GM19438 (cell line): ENCODE measurements around the gene TOR4A.
"Not testable (repeated sequence)": the region's sequence is repeated elsewhere in the genome, so short reads cannot be mapped to it uniquely, and the experiment has no call there.

ENCODE experiments used
- ATAC-seq: cut with Tn5 transposase; IDR thresholded peaks from one replicate; pipeline ENCODE4 v1.9.1; 2021; ENCODE audit warnings: low read depth; ENCODE audit not compliant: unreplicated experiment

TOR4A gene

DNA sequence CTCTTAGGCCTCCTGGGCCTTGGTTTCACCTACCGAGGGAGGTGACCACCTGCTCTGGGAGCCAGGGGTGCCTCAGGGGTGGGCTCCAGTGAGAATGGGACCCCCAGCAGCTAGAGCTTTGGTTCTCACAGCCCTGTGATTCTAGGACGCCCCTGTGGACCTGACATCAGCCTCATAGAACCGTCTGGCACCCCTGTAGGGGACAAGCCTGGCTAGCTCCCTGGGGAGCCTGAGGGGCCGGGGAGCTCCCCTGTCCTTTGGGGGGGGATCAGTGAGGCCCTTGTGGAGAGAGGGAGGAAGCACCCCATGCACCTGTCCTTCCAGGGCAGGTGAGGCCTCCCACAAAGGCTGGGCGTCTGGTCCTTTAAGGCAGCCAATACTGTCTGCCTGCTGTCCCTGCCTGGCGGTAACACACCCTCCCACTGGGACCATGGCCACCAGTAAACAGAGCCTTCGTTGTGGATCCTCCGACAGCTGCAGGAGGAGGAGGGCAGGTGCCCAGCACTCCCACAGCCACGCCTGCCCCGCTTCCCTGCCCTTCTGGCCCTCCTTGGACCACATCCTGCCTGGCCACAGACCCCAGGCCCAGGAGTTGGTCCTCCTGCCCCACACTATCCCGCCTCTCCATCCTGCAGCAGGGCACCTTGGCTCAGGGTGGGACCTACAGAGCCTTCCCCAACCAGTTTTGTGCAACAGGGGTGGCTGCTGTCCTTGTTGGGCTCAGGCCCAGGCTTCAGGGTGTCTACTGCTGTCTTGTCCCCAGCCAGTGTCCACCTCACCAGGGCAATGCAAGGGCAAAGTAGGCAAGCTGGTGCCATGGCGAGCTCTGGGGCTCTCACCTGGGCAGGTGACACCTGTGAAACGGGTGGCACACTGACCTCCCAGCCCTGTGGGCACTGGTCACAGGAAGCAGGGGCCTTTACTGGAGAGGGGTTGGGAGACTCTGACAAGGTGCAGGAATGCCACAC is 39.5 kb upstream of the TOR4A start:
- ATAC-seq = no peak

DNA sequence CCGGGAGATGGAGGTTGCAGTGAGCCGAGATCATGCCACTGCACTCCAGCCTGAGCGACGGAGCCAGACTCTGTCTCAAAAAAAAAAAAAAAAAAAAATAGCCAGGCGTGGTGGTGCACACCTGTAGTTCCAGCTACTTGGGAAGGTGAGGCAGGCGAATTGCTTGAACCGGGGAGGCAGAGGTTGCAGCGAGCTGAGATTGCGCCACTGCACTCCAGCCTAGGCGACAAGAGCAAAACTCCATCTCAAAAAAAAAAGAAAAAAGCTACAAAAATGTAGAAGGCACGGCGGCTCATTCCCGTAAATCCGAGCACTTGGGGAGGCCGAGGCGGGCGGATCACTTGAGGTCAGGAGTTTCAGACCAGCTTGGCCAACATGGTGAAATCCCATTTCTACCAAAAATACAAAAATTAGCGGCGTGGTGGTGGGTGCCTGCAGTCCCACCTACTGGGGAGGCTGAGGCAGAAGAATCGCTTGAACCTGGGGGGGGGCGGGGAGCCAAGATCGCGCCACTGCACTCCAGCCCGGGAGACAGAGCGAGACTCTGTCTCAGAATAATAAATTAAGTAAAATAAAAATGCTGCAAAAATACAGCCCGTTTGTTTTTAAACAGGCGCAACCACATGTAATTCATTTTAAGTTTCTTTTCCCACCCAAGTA is 37.9 kb upstream of the TOR4A start:
- not testable (repeated sequence) for ATAC-seq

DNA sequence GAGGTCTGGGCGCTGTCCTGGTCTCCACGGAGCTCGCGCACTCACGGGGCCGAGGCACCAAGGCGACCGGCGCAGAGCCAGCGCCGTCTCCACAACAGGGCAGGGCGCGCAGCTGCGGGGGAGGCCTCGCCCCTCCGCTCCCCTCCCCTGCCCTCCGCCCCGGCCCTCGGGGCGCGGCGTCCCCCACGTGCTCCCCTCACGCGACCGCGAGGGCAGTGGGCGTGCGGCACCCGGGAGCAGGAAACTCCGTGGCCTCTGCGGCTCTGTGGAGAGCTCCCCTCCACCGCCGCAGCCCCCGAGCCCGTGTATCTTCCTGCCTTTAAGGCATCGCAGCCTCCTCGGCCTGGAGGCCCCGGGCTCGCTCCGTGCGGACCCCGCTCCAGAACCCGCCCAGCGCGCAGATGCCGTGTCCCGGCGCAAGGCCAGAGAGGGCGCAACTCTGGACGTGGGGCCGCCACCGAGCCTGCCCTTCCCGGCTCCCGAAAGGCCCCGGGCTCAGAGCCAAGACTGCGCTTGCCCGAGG is 37.1 kb upstream of the TOR4A start:
- peak; percentile 28 for ATAC-seq

DNA sequence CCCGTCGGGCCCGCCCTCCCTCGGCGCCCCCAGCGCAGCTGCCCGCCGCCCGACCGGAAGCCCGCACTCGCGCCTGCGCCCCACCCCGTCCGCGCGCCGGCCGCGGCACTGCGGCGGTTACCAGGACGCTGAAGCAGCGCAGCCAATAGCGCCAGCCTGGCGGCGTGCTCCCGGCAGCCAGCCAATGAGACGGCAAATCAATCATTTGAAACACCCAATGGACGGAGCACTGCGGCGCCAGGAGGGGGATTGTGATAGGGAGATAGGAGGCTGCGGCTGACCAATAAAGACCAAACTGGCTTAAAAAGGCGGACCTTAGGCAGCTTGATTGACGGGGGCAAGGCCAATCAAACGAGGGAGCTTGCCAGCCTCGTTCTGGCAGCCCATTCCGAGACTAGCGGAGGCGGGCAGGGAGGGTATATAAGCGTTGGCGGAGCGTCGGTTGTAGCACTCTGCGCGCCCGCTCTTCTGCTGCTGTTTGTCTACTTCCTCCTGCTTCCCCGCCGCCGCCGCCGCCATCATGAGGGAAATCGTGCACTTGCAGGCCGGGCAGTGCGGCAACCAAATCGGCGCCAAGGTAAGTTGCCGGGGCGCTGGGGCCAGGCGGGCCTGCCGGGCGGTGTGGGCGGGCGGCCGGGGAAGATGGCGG is 36.6 kb upstream of the TOR4A start, which contains the start of gene TUBB4B:
TUBB4B (plus strand) TSS at position 447 of the 649 bp plus-strand sequence; CDS start at position 521, 74 bp downstream.
- ATAC-seq = peak; percentile 62

DNA sequence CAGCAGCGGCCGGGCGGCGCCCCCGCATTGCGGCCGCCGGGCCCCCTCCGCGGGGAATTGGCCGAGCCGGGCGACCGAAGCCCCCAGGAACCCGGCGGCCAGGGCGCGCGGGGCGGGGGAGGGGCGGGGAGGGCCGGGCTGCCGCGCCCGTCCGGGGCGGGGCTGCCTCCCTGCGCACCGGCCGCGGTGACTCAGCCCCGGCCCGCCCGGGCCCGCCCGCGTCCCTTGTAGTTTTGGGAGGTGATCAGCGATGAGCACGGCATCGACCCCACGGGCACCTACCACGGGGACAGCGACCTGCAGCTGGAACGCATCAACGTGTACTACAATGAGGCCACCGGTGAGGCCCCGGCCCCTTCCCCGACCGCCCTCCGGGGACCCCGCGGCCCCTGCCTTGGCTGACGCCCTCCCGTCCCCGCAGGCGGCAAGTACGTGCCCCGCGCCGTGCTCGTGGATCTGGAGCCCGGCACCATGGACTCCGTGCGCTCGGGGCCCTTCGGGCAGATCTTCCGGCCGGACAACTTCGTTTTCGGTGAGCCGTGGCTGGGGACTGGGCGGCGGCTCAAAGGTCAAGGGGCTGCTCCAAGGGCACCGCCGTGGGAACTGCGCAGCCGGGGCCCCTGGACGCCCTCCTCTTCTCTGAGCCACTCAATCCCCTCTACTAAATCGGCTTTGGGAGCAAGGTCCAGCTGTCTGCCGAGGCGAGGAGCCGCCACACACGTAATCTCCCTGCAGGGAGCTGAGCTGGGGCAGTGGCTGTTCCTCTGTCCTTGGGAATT is 35.8 kb upstream of the TOR4A start:
- peak; percentile 8 for ATAC-seq

DNA sequence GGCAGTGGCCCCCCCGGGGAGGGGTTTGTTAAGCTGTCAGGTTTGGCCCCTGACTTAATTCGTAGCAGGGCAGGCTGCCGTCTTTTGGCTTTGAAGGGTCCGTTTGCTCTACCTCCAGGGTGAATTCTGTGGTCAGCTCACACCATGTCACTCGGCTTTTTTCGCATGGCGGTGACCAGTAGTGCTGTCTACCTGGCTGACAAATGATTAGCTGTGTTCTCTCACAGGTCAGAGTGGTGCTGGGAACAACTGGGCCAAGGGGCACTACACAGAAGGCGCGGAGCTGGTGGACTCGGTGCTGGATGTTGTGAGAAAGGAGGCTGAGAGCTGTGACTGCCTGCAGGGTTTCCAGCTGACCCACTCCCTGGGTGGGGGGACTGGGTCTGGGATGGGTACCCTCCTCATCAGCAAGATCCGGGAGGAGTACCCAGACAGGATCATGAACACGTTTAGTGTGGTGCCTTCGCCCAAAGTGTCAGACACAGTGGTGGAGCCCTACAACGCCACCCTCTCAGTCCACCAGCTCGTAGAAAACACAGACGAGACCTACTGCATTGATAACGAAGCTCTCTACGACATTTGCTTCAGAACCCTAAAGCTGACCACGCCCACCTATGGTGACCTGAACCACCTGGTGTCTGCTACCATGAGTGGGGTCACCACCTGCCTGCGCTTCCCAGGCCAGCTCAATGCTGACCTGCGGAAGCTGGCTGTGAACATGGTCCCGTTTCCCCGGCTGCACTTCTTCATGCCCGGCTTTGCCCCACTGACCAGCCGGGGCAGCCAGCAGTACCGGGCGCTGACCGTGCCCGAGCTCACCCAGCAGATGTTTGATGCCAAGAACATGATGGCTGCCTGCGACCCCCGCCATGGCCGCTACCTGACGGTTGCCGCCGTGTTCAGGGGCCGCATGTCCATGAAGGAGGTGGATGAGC is 35.0 kb upstream of the TOR4A start:
- no peak for ATAC-seq

DNA sequence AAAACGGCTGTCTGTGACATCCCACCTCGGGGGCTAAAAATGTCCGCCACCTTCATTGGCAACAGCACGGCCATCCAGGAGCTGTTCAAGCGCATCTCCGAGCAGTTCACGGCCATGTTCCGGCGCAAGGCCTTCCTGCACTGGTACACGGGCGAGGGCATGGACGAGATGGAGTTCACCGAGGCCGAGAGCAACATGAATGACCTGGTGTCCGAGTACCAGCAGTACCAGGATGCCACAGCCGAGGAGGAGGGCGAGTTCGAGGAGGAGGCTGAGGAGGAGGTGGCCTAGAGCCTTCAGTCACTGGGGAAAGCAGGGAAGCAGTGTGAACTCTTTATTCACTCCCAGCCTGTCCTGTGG is 34.3 kb upstream of the TOR4A start:
- not testable (repeated sequence) for ATAC-seq

DNA sequence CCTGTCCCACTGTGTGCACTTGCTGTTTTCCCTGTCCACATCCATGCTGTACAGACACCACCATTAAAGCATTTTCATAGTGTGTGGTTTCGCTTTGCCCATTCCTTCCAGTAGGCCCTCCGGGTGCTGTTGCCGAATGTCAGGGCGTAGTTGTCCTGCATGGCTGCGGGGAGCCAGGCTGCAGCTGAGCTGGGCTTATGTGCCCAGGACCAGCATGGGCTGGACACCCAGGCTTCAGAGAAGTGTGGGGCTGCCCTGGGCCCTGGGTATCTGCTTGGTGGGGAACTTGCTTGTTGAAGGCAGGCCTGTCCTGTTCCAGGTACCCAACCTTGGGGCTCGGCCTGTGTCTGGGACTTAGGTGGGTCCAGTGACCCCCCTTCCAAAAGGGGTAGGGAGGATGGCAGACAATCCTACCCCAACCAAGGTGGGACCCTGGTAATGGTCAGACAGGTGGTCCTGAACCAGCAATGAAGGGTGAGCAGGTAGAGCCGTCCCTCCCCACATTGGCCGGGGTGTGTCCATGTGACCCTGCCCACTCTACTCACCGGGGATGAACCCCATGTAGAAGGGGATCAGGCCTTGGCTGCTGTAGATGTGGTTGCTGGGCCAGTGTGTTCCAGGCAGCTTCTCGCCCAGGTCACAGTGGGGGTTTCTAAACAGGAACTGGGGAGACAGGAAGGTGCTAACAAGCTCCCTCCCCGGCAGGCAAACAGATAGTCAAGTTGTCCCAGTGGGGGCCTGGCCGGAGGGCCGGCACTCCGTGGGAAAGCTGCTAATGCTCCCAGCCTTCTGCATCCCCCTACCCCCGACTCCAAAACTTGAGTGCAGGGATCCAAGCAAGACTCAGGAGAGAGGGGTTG is 33.7 kb upstream of the TOR4A start:
- ATAC-seq = no peak

DNA sequence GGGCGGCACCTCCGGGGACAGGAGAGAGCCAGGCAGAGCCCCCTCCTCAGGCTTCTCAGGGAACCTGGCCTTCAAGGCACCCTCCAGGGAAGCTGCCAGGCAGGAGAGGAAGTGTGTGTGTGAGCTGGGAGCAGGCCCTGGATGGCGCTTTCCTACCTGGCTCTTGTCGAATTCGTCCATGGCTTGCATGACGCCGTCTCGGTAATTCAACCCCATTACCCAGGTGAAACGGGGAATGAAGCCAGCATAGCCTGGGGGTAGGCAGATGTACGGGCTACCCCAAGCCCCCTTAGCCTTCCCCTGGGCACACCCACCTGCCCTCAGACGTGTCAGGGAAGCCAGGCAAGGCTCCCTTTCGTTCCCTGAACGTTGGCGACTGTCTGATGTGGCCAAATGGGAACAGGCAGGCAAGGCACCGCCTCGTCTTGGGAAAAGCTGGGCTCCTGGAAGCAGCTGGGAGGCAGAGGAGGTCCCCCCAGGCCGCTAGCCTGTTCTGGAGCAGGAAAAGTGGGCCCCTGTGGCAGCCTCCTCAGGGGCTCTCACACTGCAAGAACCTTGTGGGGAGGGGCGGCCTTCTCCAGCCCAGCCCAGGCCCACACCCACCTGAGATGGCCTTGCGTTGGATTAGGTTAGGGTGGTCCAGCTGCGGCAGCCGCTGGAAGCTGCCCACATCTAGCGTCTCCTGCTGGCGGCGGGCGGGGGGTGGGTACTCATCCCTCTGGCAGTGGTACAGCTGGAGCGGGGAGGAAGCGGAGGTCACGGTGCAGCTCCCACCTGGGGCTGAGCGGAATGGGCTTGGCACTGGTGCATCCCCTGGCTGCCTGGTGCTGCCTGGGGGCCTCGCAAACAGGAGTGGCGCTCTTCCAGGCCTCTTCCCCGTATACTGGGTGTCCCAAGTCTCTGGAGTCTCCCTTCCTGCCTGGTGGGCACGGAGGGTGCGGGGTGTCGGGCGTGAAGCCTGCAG is 32.8 kb upstream of the TOR4A start:
- no peak for ATAC-seq

DNA sequence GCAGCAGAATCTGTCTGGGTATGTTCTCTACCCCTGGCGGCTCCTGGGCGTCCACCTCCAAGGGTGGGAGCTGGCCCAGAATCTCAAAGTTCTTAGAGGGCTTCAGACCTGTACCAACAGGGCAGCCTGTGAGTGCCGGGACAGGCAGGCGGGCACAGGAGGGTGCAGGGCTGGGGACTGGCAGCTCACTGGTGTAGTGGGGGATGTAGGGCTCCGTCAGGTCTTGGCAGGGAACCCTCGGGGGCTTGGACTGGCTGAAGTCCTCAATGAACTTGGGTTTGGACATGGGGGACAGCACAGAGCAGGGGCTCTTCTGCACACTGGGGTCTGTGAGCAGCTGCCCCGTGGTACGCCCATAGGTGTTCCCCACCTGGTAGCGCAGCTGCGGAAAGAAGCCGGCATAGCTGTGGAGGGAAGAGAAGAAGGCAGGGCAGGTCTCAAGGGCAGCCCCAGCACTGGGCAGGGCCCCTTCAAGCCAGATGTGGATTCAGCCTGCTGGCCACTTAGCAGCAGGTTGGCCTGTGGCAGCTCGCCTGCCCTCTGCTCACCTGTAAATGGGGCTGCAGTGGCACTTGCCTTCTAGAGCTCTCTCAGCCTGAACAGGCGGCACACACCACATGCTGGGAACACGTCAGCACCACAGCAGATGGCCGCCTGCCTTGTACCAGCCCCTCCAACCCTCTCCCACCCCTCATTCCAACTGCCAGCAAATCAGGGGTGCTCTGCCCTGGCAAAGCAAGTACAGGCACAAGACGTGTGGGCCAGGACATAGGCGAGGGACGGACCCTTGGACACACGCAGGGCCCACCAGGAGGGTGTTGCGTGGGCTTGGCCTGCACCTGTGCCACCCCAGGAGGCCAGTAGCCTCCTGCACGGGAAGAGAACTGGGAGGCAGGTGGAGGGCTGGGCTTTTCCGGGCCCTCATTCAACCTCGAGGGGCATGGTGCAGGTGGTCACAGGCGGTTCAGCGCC is 31.8 kb upstream of the TOR4A start:
- no peak for ATAC-seq

DNA sequence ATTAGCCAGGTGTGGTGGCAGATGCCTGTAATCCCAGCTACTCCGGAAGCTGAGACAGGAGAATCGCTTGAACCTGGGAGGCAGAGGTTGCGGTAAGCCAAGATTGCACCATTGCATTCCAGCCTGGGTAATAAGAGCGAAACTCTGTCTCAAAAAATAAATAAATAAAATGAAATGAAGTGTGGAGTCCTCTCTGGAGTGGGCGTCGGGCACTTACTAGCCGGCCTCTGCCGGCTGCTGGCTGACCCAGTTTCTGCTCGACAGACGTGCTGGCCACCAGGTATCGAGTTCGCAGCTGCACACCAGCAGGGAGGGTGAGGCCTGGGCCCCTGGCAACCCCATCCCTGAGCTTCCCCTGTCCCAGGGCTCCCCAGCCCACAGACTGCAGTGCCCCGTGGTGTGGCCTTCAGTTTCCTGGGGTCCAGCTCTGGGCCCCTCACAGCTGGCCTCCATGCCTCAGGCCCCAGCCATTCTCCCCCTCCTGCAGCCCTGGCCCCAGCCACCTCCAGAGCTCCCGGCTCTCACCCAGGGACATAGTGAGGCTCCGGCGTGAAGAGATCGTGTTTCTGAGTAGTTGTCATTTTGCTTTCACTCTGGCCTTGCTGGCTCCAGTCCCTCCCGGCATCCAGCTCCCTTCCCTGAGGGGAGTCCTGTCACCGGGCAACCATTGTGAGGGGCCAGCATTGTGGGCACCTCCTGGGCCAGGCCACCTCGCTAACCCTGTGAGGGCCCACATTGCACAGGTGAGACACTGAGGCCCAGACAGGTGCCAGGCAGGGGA is 30.2 kb upstream of the TOR4A start:
- no peak for ATAC-seq

DNA sequence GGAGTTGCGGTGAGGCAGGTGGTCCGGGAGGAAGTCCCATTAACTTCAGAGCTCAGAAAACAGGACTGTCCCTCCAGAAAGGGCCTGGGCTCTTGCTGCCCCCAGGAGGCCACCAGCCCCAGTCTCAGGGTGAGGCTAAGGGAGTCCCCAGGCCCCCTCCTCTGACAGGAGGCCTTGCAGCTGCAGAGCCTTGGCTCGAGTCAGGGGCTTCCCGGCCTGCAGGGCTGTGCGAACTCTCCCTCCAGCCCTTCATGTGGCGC is 29.7 kb upstream of the TOR4A start:
- no peak for ATAC-seq

DNA sequence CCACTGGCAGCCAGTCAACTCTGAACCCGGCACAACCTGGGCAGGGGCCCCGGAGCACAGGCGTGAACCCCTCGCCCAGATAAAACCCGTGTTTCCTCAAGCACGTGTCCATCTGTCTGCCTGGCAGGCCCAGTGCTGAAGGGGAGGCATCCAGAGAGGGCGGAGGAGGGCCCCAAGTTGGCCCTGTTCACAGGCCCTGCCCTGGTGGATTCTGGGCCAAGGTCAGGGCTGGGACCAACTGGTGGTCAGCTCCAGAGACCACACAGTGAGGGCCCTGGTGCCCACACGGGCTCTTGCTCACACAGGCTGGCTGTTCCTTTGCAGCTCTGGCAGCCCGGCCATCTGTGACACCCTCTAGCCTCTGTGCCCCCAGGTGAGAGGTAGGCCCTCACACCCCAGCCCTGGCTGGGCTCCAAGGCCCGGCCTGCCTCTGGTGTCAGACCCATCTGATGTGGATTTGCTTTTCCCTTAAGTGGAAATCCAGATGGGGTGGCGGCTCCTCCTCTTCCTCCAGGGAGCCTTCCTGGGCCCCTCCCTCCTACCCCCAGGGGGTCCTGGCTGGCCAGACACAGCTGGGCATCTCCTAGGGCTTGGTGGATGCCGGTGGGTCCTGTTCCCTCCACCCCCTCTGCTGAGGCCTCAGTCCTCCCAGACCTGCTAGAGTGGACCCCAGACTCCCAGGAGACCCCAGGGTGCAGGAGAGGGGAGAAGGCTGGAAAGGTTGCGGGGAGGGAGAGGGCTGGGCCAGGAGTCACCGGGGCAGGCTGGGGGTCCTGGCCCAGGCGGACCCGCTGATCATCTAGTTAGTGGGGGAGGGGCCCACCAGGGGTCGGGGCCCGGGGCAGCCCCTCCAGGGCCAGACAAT is 27.0 kb upstream of the TOR4A start:
- ATAC-seq = no peak

DNA sequence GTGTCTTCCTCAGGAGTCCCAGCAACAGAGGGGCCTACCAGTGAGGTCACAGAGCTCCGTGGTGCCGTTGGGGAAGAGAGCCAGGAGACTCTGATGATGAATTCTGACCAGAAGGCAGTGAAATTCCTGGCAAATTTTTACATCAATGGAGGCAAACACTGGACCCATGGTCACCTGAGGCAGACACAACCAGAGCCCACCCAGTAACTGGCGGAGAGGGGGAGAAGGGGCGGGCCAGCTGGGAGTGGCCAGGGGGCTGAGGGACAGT is 26.4 kb upstream of the TOR4A start, which contains the start of gene STPG3:
STPG3 (plus strand) TSS at position 93 of the 268 bp plus-strand sequence; CDS start at position 94, 1 bp downstream.
- no peak for ATAC-seq
